Glomerular endothelial cell (primary cell): ENCODE results near the gene ABCA3. TPM values are rescaled to one million over a fixed set of nuclear protein-coding genes. Genes with fewer than 3 reads are reported as not detected.

Source experiments
- total RNA-seq: library from RNA; depleted of rRNA; stranded (reverse); fragments of >200 nt; gene quantifications from 2 replicates; pipeline ENCODE4 v1.2.3, GENCODE V29; 2015

Gene ABCA3
- total RNA-seq, 1 donor from 2014 or later = 79.5 TPM

Other genes with a start within 250 kb of the ABCA3 start
- 62.4 and 147 TPM in 2 replicates for gene PKD1, start 204.8 kb downstream of the ABCA3 start, total RNA-seq
- 0.48 and 1.3 TPM in 2 replicates for gene RAB26, start 192.1 kb downstream of the ABCA3 start, total RNA-seq
- 88.4 and 102 TPM in 2 replicates for gene TRAF7, start 184.9 kb downstream of the ABCA3 start, total RNA-seq
- 0.10 and 0.18 TPM in 2 replicates for gene CASKIN1, start 144.1 kb downstream of the ABCA3 start, total RNA-seq
- 63.4 and 63.9 TPM in 2 replicates for gene MLST8, start 135.3 kb downstream of the ABCA3 start, total RNA-seq
- gene BRICD5, start 129.9 kb downstream of the ABCA3 start, total RNA-seq = 3.5 and 3.7 TPM in 2 replicates
- 21.0 and 24.9 TPM in 2 replicates for gene PGP, start 125.9 kb downstream of the ABCA3 start, total RNA-seq
- 35.1 and 37.5 TPM in 2 replicates for gene E4F1, start 117.1 kb downstream of the ABCA3 start, total RNA-seq
- 0.10 and 0.82 TPM in 2 replicates for gene DNASE1L2, start 104.3 kb downstream of the ABCA3 start, total RNA-seq
- 37.2 and 37.6 TPM in 2 replicates for gene ECI1, start 89.1 kb downstream of the ABCA3 start, total RNA-seq
- 183 and 192 TPM in 2 replicates for gene RNPS1, start 72.6 kb downstream of the ABCA3 start, total RNA-seq
- gene CCNF, start 88.7 kb upstream of the ABCA3 start, total RNA-seq = 8.4 and 15.5 TPM in 2 replicates
- gene TEDC2, start 119.4 kb upstream of the ABCA3 start, total RNA-seq = 12.1 and 16.1 TPM in 2 replicates
- 0.35 TPM in 1 of 2 replicates, not detected in the other for gene NTN3, start 130.6 kb upstream of the ABCA3 start, total RNA-seq
- 12.9 and 19.7 TPM in 2 replicates for gene TBC1D24, start 134.4 kb upstream of the ABCA3 start, total RNA-seq
- 68.0 and 126 TPM in 2 replicates for gene ATP6V0C, start 173.2 kb upstream of the ABCA3 start, total RNA-seq
- 71.3 and 75.4 TPM in 2 replicates for gene AMDHD2, start 179.6 kb upstream of the ABCA3 start, total RNA-seq
- not detected in 2 replicates for gene CEMP1, start 190.7 kb upstream of the ABCA3 start, total RNA-seq
- 21.0 and 32.0 TPM in 2 replicates for gene PDPK1, start 197.3 kb upstream of the ABCA3 start, total RNA-seq